Upper lobe of left lung (tissue), 6 donors: ENCODE data around the gene ZSWIM6. TPM values are rescaled to one million over a fixed set of nuclear protein-coding genes. Genes with fewer than 3 reads are reported as not detected.

Experiments used
- ATAC-seq, 2 donors: fragments of 200-7000 bp; cut with Tn5 transposase; one replicate each; pipeline ENCODE4 v1.9.1; 2022; ENCODE audit warnings: mild to moderate bottlenecking in 2 of 2, moderate library complexity in 2 of 2; ENCODE audit not compliant: low FRiP score in 2 of 2
- DNase-seq, 2 donors: peaks; one replicate each; pipeline ENCODE4 v3.0.0-alpha.2; 2019 to 2020
- H3K27ac ChIP-seq, 4 donors: fragments of 200-600 bp; sonication (generic); one replicate each; pipeline ENCODE4 v1.5.1; 2016 to 2019
- H3K27me3 ChIP-seq, 4 donors: fragments of 200-600 bp; sonication (generic); one replicate each; pipeline ENCODE4 v1.5.1; 2017 to 2019
- H3K36me3 ChIP-seq, 4 donors: fragments of 200-600 bp; sonication (generic); one replicate each; pipeline ENCODE4 v1.5.1; 2016 to 2019
- H3K4me1 ChIP-seq, 4 donors: fragments of 200-600 bp; sonication (generic); one replicate each; pipeline ENCODE4 v1.5.1; 2018 to 2019
- H3K4me3 ChIP-seq, 4 donors: fragments of 200-600 bp; sonication (generic); one replicate each; pipeline ENCODE4 v1.5.1; 2017 to 2019; ENCODE audit warnings: mild to moderate bottlenecking in 2 of 4, moderate library complexity in 1 of 4
- H3K9me3 ChIP-seq, 4 donors: fragments of 200-600 bp; sonication (generic); one replicate each; pipeline ENCODE4 v1.5.1; 2018 to 2019
- EP300 ChIP-seq, 4 donors: sonication (generic); formaldehyde crosslinking; IDR thresholded peaks; one replicate each; pipeline ENCODE4 v1.5.1; 2017; ENCODE audit warnings: antibody characterized with exemption in 4 of 4, control low read depth in 2 of 4
- POLR2A ChIP-seq, 4 donors: fragments of 450-650 bp; IDR thresholded peaks; one replicate each; pipeline ENCODE4 v1.5.1; 2016 to 2017; ENCODE audit warnings: antibody characterized with exemption in 4 of 4, mild to moderate bottlenecking in 2 of 4
- POLR2AphosphoS5 ChIP-seq, 2 donors: sonication (generic); formaldehyde crosslinking; IDR thresholded peaks; one replicate each; pipeline ENCODE4 v1.5.1; 2017; ENCODE audit warnings: antibody characterized with exemption in 2 of 2
- WGBS, 2 donors: methylation state at CpG; one replicate each; pipeline ENCODE4 v1.1.5; 2017 to 2018; 5-methylcytosine and 5-hydroxymethylcytosine counted together
- total RNA-seq, 6 donors: library from RNA; depleted of rRNA in 4 of 6; stranded (reverse); fragments of >200 nt in 4 of 6; gene quantifications; one replicate each; pipeline versions ENCODE4 v1.1.0 to v1.2.1, GENCODE V29; 2016 to 2021
- TF ChIP-seq, protein P1 (sequence below), 6 experiments: fragments of 450-650 bp in 4 of 6; fragments of 200-600 bp in 2 of 6; sonication (generic) in 2 of 6; IDR thresholded peaks; one replicate each; pipeline ENCODE4 v1.5.1; 2016 to 2019; ENCODE audit warnings: antibody characterized with exemption in 6 of 6
- donor health status: DM: no; HTN: no; CAD: no; lungs with moderate emphysema.
- donor health status: DM: no; HTN: yes; CAD: no; lungs with severe emphysema.

ZSWIM6 gene
- total RNA-seq, 6 donors from 2014 or later = 10.5 to 22.3 (median 15.7) TPM

DNA sequence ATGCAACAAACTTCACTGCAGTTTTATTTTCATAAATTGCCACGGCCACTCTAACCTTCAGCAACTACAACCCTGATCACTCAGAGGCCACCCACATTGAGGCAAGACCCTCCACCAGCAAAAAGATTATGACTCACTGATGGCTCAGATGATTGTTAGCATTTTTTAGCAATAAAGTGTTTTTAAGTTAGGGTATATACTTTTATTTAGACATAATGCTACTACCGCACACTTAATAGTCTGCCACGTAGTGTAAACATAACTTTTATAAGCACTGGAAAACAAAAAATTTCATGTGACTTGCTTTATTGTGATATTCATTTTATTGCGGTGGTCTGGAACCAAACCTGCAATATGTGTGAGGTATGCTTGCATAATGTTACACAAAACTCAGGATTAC lies 257.9 kb downstream of the ZSWIM6 start:
- no peak overlapping the region for H3K27ac ChIP-seq
- no peak overlapping the region for H3K4me3 ChIP-seq
- no peak for TF ChIP-seq POLR2AphosphoS5 (IDR thresholded peaks at IDR 0.05)
- TF ChIP-seq, protein P1, sequence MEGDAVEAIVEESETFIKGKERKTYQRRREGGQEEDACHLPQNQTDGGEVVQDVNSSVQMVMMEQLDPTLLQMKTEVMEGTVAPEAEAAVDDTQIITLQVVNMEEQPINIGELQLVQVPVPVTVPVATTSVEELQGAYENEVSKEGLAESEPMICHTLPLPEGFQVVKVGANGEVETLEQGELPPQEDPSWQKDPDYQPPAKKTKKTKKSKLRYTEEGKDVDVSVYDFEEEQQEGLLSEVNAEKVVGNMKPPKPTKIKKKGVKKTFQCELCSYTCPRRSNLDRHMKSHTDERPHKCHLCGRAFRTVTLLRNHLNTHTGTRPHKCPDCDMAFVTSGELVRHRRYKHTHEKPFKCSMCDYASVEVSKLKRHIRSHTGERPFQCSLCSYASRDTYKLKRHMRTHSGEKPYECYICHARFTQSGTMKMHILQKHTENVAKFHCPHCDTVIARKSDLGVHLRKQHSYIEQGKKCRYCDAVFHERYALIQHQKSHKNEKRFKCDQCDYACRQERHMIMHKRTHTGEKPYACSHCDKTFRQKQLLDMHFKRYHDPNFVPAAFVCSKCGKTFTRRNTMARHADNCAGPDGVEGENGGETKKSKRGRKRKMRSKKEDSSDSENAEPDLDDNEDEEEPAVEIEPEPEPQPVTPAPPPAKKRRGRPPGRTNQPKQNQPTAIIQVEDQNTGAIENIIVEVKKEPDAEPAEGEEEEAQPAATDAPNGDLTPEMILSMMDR (IDR thresholded peaks at IDR 0.05) = no peak
- TF ChIP-seq EP300 (IDR thresholded peaks at IDR 0.05) = no peak
- TF ChIP-seq POLR2A (IDR thresholded peaks at IDR 0.05) = no peak
- WGBS, 2 donors = 88 to 91% methylated on average over 4 of the region's 4 CpGs
- peaks cover 0 to 4% (median 0%) of the 10 kb centered on the region in 4 donors for H3K4me1 ChIP-seq
- H3K36me3 ChIP-seq = no peaks in the 10 kb centered on the region
- H3K27me3 ChIP-seq = no peaks in the 10 kb centered on the region
- ATAC-seq (no peak), DNase-seq (no peak)
- no peaks in the 10 kb centered on the region for H3K9me3 ChIP-seq

DNA sequence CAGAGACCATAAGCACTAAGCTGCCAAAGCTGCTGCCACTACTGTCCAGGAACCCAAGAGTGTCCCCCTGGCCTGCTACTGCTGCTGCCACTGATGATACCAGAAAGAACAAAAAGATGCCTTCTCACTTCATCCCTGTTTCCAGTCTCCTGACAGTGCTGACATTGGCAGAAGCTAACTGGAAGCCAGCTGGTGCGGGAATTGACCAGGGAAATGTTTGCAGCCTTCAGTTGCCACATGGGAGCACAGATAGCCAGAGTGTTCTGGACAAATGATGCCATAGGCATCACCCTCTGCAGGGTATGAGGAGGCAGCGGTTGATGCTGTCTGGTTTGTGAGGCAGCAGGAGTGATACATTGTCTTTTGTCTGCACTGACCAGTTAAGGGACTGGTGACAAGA lies 258.4 kb downstream of the ZSWIM6 start:
- Histone ChIP-seq H3K4me1 (peaks cover 0 to 4% (median 0%) of the 10 kb centered on the region in 4 donors), H3K4me3 (no peak overlapping the region), H3K27me3 (no peaks in the 10 kb centered on the region), H3K36me3 (no peaks in the 10 kb centered on the region), H3K9me3 (no peaks in the 10 kb centered on the region), H3K27ac (no peak overlapping the region)
- no peak for TF ChIP-seq POLR2A (IDR thresholded peaks at IDR 0.05)
- no peak for TF ChIP-seq POLR2AphosphoS5 (IDR thresholded peaks at IDR 0.05)
- DNase-seq (no peak), ATAC-seq (no peak)
- WGBS, 2 donors = 89 to 95% methylated on average over 2 of the region's 2 CpGs

DNA sequence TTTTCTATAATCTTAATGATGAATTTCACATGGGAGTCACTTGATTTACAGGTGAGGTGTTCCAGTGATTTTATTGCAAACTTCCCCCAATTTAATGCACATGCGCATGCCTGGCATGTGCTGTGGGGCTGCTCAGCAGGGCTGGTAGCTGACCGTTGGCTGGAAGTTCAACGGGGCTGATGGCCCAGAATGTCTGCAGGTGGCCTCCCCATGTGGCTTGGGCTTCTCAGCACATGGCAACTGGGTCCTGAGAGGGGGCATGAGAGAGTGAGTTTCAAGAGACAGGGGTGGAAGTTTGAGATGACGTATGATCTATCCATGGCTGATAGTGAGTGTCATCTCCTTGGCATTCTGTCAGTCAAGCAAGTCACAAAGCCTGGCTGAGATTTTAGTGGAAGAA lies 259.8 kb downstream of the ZSWIM6 start:
- no peaks in the 10 kb centered on the region for H3K27me3 ChIP-seq
- H3K9me3 ChIP-seq = no peaks in the 10 kb centered on the region
- no peak overlapping the region for H3K27ac ChIP-seq
- H3K4me3 ChIP-seq = no peak overlapping the region
- TF ChIP-seq, protein P1 (IDR thresholded peaks at IDR 0.05) = no peak
- TF ChIP-seq POLR2A (IDR thresholded peaks at IDR 0.05) = no peak
- TF ChIP-seq EP300 (IDR thresholded peaks at IDR 0.05) = no peak
- no peak for TF ChIP-seq POLR2AphosphoS5 (IDR thresholded peaks at IDR 0.05)
- no peak for DNase-seq
- no peak for ATAC-seq
- H3K4me1 ChIP-seq = no peaks in the 10 kb centered on the region
- WGBS, 2 donors = 93 to 96% methylated on average over 4 of the region's 4 CpGs
- no peaks in the 10 kb centered on the region for H3K36me3 ChIP-seq

DNA sequence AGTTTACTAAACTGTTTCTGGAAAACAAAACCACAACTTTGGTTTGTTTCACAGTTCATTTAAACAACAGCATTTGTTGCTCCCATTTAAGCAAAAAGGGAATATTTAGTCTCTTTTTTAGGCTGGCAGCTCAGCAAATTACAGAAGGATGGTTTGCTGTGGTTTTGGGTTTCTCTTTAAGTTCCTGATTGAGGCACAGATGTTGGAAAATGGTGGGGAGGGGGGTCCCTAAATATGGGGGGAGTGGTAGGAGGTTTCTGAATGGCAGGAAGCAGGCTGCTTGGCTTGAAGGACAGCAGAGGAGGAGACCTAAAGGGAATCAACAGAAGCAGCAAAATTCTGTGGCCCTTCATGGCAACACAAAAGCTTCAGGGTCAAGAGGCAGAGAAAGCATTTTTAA lies 263.4 kb downstream of the ZSWIM6 start:
- no peaks in the 10 kb centered on the region for H3K9me3 ChIP-seq
- H3K27ac ChIP-seq = no peak overlapping the region
- TF ChIP-seq POLR2A (IDR thresholded peaks at IDR 0.05) = no peak
- no peak for TF ChIP-seq POLR2AphosphoS5 (IDR thresholded peaks at IDR 0.05)
- no peak for TF ChIP-seq EP300 (IDR thresholded peaks at IDR 0.05)
- TF ChIP-seq, protein P1 (IDR thresholded peaks at IDR 0.05) = no peak
- H3K4me3 ChIP-seq = no peak overlapping the region
- ATAC-seq (no peak), DNase-seq (no peak)
- no peaks in the 10 kb centered on the region for H3K27me3 ChIP-seq
- no peaks in the 10 kb centered on the region for H3K36me3 ChIP-seq
- peaks cover 0 to 13% (median 7%) of the 10 kb centered on the region in 4 donors for H3K4me1 ChIP-seq

Other genes starting within 250 kb of the ZSWIM6 start
- gene SMIM15, start 169.8 kb upstream of the ZSWIM6 start, total RNA-seq = 10 to 100 TPM in 4 of 6 donors, 1 to 10 TPM in 2; 6.4 to 51.1 (median 35.3) TPM